Epithelial cell of proximal tubule (primary cell): ENCODE results near the gene CD209. TPM values are rescaled to one million over a fixed set of nuclear protein-coding genes. Genes with fewer than 3 reads are reported as not detected.

ENCODE experiments used
- DNase-seq: peaks from one replicate; pipeline ENCODE4 v3.0.0-alpha.2; 2011; ENCODE audit warnings: low read depth
- H3K4me3 ChIP-seq: 2 replicates; pipeline ENCODE4 v1.5.1; 2011; ENCODE audit warnings: low read depth, mild to moderate bottlenecking, low read length
- CTCF ChIP-seq: conservative IDR thresholded peaks from 2 replicates; pipeline ENCODE4 v1.5.1; 2012; ENCODE audit warnings: low read depth, mild to moderate bottlenecking, low read length
- total RNA-seq: library from RNA; depleted of rRNA; stranded (reverse); fragments of >200 nt; gene quantifications from 2 replicates; pipeline ENCODE4 v1.2.3, GENCODE V29; 2015

Gene CD209
- total RNA-seq, 1 donor from 2014 or later: 0.12 TPM

GRCh38 chr19:7701049-7701653 lies 46.2 kb downstream of the CD209 start:
- H3K4me3 ChIP-seq: no peak overlapping the region
- no peak for DNase-seq
- TF ChIP-seq CTCF: no peak

GRCh38 chr19:7699417-7700401 lies 47.6 kb downstream of the CD209 start:
- no peak for DNase-seq
- no peak for TF ChIP-seq CTCF
- H3K4me3 ChIP-seq: no peak overlapping the region

- DNase-seq: no peak
- no peak overlapping the region for H3K4me3 ChIP-seq
- no peak for TF ChIP-seq CTCF
These were observed 48.3 kb downstream of the CD209 start for GRCh38 chr19:7699003-7699402.

- no peak for DNase-seq
- TF ChIP-seq CTCF: no peak
- H3K4me3 ChIP-seq: no peak overlapping the region
These were observed 48.8 kb downstream of the CD209 start for GRCh38 chr19:7698583-7698982.

- H3K4me3 ChIP-seq: no peak overlapping the region
- no peak for TF ChIP-seq CTCF
- no peak for DNase-seq
These were observed 49.5 kb downstream of the CD209 start for GRCh38 chr19:7697721-7698287.

- no peak overlapping the region for H3K4me3 ChIP-seq
- DNase-seq: no peak
- no peak for TF ChIP-seq CTCF
These were observed 52.8 kb downstream of the CD209 start for GRCh38 chr19:7694499-7694898.
